NCI-H2107 (cell line): ENCODE data around the gene CXCR4.

ENCODE experiments used
- DNase-seq: peaks from one replicate; lab custom pipeline; 2025; lab: John Stamatoyannopoulos, UW

CXCR4 gene

GRCh38 chr2:136131961-136132824 is 14.2 kb upstream of the CXCR4 start:
- DNase-seq = no peak

- no peak for DNase-seq
Observed at GRCh38 chr2:136131484-136131960, 13.6 kb upstream of the CXCR4 start.

DNA sequence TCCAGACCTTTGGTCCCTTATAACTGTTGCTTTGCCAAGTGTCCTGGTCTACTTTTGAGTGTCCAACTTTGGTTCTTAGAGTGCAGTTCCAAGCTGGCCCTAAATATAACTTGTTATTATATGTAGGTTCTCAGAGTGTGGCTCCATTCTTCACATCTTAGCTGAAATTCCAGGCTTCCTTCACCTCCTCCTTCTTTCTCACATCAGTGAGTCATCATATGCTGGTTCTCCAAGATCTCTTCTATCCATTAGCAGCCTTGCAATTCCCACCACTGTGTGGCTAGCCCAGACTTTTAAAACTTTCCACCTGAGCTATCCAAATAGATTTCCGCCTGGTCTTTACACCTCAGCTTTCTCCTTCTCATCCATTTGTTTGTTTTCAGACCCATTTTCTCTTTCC is 12.6 kb upstream of the CXCR4 start:
- DNase-seq = no peak

DNA sequence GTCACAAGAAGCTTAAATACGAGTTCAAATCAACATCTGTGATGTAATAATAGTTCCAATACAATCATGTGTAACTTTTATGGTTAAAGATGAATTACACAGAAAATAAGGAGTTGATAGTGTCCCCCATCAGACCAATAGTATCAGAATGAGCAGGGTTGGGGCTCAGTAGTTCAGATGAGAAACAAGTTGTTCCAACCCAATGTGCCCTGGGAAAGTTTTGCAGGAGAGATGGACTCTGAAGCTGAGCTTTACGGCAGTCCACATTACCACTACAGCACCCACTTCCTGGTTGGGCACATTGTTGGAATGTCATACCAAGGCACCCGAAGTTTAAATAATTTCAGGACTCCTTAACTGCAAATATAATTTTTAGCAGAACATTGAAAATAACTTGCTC is 12.1 kb upstream of the CXCR4 start:
- no peak for DNase-seq

GRCh38 chr2:136129601-136130000 is 11.7 kb upstream of the CXCR4 start:
- DNase-seq = no peak

DNA sequence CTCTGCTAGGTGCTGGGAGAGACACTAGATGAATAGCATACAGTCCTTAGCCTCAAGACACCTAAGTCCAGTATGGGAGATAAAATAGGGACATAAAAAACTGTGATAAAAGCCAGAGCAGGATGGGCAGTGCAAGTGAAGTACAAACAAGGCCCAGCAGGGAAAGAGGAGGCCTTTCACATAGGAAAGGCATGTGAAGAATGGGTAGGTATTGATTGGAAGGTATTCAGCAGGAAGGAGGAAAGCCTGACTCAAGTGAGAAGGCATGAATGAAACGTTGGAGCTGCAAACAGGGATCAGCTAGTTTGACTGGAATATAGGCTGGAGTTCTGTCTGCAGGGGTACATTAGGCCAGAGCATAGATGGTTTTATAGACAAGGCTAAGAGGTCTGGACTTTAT is 11.0 kb upstream of the CXCR4 start:
- no peak for DNase-seq

- DNase-seq = no peak
Observed at GRCh38 chr2:136128366-136128765, 10.4 kb upstream of the CXCR4 start.

DNA sequence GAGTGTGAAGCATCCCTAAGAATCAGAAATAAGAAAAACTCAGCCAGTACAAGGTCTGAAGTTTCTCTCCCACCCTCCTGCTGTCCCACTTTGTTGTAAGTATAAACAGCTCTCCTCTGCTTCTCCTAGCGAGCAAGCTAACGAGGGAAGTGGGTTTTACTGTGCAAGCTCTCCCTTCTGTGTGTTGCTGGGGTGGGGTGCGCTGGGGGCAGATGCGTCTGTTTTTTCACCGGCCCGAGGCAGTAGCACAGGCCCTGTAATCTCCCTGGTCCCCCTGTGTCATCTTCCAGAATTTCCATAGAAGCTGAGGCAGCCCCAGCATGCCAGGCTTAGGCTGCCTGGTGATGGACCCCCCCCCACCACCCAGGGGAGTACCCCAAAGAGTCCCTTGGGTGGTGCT is 9.4 kb upstream of the CXCR4 start:
- no peak for DNase-seq

- peak; percentile 28 for DNase-seq
Observed at GRCh38 chr2:136126421-136126926, 8.5 kb upstream of the CXCR4 start.

GRCh38 chr2:136126021-136126420 is 8.1 kb upstream of the CXCR4 start:
- no peak for DNase-seq

- DNase-seq = no peak
Observed at GRCh38 chr2:136125236-136125635, 7.3 kb upstream of the CXCR4 start.

DNA sequence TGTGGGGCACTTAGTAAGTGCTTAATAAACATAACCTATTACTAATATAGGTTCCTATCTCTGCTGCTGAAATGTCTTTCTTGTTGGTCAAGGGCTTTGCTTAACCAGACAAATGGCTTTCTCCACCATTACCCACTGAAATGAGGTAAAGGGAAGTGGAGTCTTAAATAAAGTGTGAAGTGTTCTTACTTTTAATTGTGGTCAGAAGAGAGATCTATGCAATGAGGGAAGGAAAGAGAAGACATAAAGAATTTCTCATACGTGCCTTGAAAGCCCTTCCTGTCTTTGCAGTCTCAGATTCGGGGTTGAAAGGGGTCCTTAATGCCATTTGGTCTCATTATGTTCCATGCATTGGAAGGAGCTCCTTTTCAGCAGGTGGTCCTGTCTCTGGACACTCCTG is 6.9 kb upstream of the CXCR4 start:
- DNase-seq = no peak

DNA sequence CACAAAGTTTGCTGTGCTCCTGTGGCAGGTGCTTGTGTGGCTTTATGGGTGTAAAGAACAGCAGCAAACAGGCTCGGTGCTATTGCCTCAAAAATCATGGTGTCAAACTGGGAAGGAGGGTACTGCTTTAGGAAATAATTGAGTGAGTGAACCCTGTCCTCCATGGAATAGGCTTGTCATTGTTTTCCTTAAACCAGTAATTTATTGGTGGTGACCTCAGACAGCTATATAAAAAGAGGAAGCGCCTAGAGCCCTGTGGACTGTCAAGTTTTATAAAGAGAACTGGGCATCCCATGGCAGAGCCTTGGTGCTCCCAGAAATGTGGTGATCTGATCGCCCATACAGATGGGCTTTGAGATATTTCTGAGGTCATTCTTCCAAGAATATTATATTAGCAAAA is 4.7 kb upstream of the CXCR4 start:
- DNase-seq = no peak

- no peak for DNase-seq
Observed at GRCh38 chr2:136121204-136121910, 3.4 kb upstream of the CXCR4 start.

DNA sequence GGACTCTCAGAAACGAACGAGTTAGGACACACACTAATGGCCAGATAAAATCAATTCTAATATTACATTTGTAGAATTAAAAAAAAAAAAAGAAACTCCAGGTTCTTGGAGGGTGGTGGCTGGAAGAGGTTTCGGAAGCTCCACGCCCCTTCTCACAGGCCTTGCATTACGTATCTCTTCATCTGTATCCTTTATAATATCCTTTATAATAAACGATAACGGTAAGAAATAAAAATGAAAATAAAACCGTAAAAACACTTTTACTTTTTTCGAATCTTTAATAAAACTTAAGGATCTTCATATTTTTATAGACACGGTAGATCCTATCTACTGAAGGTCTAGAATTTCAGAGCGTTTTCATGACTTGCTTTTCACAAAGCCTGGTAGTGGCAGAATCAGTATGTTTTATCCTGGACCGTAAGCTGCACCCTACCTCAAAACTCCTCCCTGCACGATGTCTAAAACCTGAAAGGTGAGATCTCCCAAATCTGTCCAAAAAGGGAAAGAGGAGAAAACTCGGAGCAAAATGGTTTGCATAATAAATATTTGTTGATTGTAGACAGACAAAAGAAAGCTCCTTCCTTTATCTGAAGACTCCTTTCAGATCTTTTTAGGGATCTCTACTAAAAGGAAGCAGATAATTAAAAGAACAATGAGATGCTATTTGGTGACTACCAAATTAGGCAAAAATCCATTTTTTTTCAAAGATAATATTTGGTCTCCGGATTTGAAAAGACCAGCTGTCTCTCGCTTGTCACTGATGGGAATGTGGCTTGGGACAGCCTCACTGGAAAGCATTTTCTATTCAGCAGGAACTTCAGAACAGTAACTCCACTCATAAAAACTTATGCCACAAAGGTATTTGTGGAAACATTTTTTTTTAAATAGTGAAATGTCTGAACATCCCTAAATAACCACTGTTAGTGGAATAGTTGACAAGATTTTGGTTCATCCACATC is 2.0 kb upstream of the CXCR4 start:
- DNase-seq = no peak

DNA sequence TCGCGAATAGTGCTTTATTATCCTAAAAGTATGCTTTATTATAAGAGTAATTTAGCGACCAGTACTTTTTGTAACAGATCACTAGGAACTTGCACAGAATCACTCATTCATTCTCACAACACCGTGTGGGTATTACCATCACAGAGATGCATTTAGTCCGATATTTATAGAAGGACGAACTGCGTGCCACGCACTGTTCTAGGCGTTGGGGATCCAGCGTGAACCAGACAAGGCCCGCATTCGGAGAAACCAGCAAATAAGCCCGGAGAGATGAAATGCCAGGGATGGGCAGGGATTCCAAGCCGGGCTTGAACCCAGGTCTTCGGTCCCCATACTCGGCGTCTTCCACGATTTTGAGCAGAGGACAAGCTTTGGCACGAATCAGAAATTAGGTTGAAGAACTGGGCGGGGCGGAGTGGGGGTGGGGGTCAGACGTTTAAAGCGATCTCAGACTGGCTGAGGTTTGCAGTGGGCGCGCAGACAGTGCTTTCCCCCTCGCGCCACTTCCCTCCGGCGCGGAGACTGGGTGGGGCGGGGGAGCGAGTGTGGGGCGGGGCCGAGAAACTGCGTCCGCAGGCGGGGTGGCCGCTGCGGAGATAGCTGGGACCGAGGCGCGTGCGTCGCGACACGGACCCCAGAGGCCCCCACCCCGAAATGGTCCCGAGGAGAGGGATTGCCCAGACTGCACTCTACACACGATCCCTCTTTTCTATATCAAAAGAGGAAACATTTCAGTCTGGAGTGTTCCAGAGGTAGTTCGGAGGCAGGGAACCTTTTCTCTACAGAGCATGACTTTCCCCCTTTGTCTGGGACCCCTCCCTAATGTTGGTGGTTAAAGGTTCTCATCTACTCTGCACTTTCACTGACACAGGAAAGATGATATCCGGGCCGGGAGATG is 1.1 kb upstream of the CXCR4 start:
- no peak for DNase-seq

DNA sequence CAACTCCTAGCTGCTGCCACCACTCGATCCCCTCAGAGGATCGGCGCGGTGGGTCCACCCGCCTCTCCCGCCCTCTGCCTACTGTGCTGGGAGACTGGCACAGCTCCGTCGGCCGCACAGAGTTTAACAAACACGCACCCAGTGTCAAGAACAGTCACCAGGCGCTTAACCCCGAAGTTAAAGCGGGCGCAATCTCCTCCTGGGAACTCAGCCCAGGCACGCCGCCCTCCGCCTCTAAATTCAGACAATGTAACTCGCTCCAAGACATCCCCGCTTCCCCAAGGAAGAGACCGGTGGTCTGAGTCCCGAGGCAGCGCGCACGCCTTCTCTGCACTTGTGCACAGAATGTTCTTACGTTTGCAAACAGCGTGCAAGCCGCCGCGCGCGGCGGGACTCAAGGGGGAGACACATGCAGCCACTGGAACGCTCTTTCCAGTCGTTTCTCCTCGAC is 533 bp downstream of the CXCR4 start:
- no peak for DNase-seq

DNA sequence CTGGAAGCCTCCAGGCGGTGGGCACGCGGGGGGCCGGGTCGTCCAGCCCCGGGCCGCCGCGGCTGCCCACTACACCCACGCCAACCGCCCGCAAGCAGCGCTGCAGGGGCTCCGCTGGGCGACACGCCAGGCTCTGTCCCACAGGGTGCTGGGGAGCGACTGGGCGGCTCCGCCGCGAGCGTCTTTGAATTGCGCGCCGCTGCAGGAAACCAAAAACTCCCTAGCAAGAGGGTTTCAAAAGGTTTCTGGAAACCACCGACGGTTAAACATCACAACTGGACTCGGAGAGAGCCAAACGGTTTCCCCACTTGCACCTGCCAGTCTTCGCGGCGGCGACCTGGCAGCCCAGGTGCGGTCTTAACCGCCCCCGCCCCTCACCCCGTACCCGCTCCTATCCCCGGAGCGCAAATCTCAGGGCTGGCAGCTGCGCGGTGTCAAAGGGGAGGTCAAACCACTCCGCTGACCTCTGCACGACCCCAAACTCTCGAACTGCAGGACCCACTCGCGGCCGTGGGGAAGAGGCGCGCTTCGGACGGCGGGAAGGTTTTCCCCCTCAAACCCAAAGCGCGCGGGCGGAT is 1.0 kb downstream of the CXCR4 start:
- DNase-seq = no peak

DNA sequence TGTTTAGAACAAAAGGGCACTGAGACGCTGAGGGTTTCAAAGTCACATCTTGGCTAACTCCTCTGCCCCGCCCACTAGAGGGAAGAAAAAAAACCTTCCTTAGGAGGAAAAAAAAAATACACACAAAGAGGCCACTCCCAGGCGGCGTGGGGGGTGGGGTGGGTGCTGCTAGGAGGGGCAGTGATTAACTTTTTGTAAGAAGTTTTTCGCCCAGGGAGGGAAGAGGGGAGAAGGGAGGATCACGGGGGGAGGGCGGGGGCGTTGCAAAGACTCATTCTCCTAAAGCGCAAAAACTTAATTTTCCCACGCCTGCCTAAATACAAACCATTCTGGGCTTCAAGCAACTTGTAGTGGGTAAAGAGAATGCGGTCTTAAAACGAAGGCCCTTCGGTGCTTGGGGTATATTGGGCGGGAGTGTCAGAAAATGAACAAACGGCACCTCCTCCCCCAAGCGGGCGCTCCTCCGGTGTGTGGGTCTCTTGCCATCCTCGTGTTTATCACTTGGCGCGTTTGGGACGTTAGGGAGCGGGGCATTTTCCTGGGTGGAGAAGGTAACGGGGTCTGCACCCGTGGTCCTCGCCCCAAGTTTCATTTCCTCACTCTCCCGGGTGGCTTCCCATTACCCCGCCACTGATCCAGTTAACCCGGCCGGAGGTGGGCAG is 1.7 kb downstream of the CXCR4 start:
- DNase-seq = no peak

DNA sequence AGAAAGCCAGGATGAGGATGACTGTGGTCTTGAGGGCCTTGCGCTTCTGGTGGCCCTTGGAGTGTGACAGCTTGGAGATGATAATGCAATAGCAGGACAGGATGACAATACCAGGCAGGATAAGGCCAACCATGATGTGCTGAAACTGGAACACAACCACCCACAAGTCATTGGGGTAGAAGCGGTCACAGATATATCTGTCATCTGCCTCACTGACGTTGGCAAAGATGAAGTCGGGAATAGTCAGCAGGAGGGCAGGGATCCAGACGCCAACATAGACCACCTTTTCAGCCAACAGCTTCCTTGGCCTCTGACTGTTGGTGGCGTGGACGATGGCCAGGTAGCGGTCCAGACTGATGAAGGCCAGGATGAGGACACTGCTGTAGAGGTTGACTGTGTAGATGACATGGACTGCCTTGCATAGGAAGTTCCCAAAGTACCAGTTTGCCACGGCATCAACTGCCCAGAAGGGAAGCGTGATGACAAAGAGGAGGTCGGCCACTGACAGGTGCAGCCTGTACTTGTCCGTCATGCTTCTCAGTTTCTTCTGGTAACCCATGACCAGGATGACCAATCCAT is 2.7 kb downstream of the CXCR4 start:
- DNase-seq = no peak
